Stomach (tissue), 9 donors: ENCODE measurements around the gene NHSL1. TPM values are rescaled to one million over a fixed set of nuclear protein-coding genes. Genes with fewer than 3 reads are reported as not detected.

ENCODE experiments used
- DNase-seq, 2 donors: peaks; one replicate each; pipeline versions ENCODE4 v3.0.0 to v3.0.0-alpha.2; 2013 to 2019
- H3K27ac ChIP-seq, 5 donors: fragments of 200-600 bp in 4 of 5; sonication (generic) in 4 of 5; one replicate each; pipeline ENCODE4 v1.5.1; 2013 to 2019; ENCODE audit warnings: mild to moderate bottlenecking in 1 of 5, moderate library complexity in 1 of 5
- H3K27me3 ChIP-seq, 3 donors: fragments of 200-600 bp; sonication (generic); one replicate each; pipeline ENCODE4 v1.5.1; 2017 to 2019; ENCODE audit warnings: mixed run types in 1 of 3
- H3K36me3 ChIP-seq, 4 donors: fragments of 200-600 bp; sonication (generic); 1 replicate in 3 of 4; 2 replicates in 1 of 4; pipeline ENCODE4 v1.5.1; 2016 to 2019
- H3K4me1 ChIP-seq, 4 donors: fragments of 200-600 bp; sonication (generic); one replicate each; pipeline ENCODE4 v1.5.1; 2016 to 2019
- H3K4me3 ChIP-seq, 4 donors: fragments of 200-600 bp; sonication (generic) in 3 of 4; one replicate each; pipeline ENCODE4 v1.5.1; 2016 to 2019; ENCODE audit warnings: mild to moderate bottlenecking in 1 of 4
- H3K9me3 ChIP-seq, 4 donors: fragments of 200-600 bp; sonication (generic); one replicate each; pipeline ENCODE4 v1.5.1; 2016 to 2019
- CTCF ChIP-seq, 7 experiments: fragments of 450-650 bp in 4 of 7; fragments of 200-600 bp in 3 of 7; sonication (generic) in 3 of 7; IDR thresholded peaks; one replicate each; pipeline ENCODE4 v1.5.1; 2016 to 2019; ENCODE audit warnings: antibody characterized with exemption in 7 of 7, control low read depth in 2 of 7, mild to moderate bottlenecking in 1 of 7
- EP300 ChIP-seq: sonication (generic); formaldehyde crosslinking; IDR thresholded peaks from one replicate; pipeline ENCODE4 v1.6.1; 2017; ENCODE audit warnings: antibody characterized with exemption
- POLR2A ChIP-seq, 4 donors: fragments of 450-650 bp; IDR thresholded peaks; one replicate each; pipeline ENCODE4 v1.6.1; 2016; ENCODE audit warnings: antibody characterized with exemption in 4 of 4, control low read depth in 2 of 4, mild to moderate bottlenecking in 1 of 4, moderate library complexity in 1 of 4
- POLR2AphosphoS5 ChIP-seq, 3 donors: sonication (generic); formaldehyde crosslinking; IDR thresholded peaks; one replicate each; pipeline ENCODE4 v1.6.1; 2016; ENCODE audit warnings: antibody characterized with exemption in 3 of 3
- WGBS, 5 donors: extraction: QIAGEN DNeasy Blood & Tissue Kit in 3 of 5; methylation state at CpG; one replicate each; pipeline versions ENCODE4 v1.1.5 to v1.1.7; 2013 to 2018; 5-methylcytosine and 5-hydroxymethylcytosine counted together
- intact Hi-C: fragments of 100-400 bp; cut with DNase I; formaldehyde crosslinking; loops from one replicate; pipeline ENCODE4 v1.15.1; 2023; ENCODE audit warnings: low total_unique reads
- polyA plus RNA-seq, 3 donors: library from polyadenylated mRNA; stranded (reverse); fragments of 200-250 nt; gene quantifications; one replicate each; pipeline ENCODE4 v1.2.3, GENCODE V29; 2013
- total RNA-seq, 5 donors: library from RNA; depleted of rRNA; stranded (reverse); fragments of >200 nt; gene quantifications; one replicate each; pipeline versions ENCODE4 v1.1.0 to v1.2.3, GENCODE V29; 2014 to 2016
- donor health status: healthy with polysubstance abuse.
- donor health status: Bipolar disorder and iron deficiency.
- donor health status: healthy.

NHSL1 gene
- total and polyA plus RNA-seq, 8 donors, result 1.8 to 44.6 (median 27.4) TPM

GRCh38 chr6:138531387-138531786, 32.1 kb upstream of the NHSL1 start:
- no peaks in the 10 kb centered on the region for H3K27me3 ChIP-seq
- TF ChIP-seq EP300 (no peak), CTCF (IDR thresholded peaks at IDR 0.05) (no peak), POLR2A (IDR thresholded peaks at IDR 0.05) (no peak), POLR2AphosphoS5 (IDR thresholded peaks at IDR 0.05) (no peak)
- no peaks in the 10 kb centered on the region for H3K9me3 ChIP-seq
- H3K4me3 ChIP-seq, result no peak overlapping the region
- WGBS, 5 donors, result 90 to 100% (median 94%) methylated on average over 2 of the region's 2 CpGs
- H3K36me3 ChIP-seq, result no peaks in the 10 kb centered on the region
- H3K27ac ChIP-seq, result no peak overlapping the region
- H3K4me1 ChIP-seq, result peaks cover 0 to 33% (median 28%) of the 10 kb centered on the region in 4 donors
- no peak for DNase-seq
- intact Hi-C loops, result no loop called here

GRCh38 chr6:138529478-138529877, 30.2 kb upstream of the NHSL1 start:
- no peaks in the 10 kb centered on the region for H3K36me3 ChIP-seq
- no peak overlapping the region for H3K4me3 ChIP-seq
- TF ChIP-seq POLR2AphosphoS5 (IDR thresholded peaks at IDR 0.05) (no peak), EP300 (no peak), POLR2A (IDR thresholded peaks at IDR 0.05) (no peak), CTCF (IDR thresholded peaks at IDR 0.05) (peak in 1 of 7 experiments; percentile 10)
- peaks cover 0 to 22% (median 14%) of the 10 kb centered on the region in 4 donors for H3K4me1 ChIP-seq
- no peaks in the 10 kb centered on the region for H3K9me3 ChIP-seq
- 55 to 73% (median 65%) methylated on average over 3 of the region's 3 CpGs for WGBS, 5 donors
- intact Hi-C loops, result no loop called here
- no peak overlapping the region for H3K27ac ChIP-seq
- H3K27me3 ChIP-seq, result no peaks in the 10 kb centered on the region
- no peak for DNase-seq

GRCh38 chr6:138528956-138529355, 29.7 kb upstream of the NHSL1 start:
- no peak for DNase-seq
- TF ChIP-seq EP300 (no peak), POLR2AphosphoS5 (IDR thresholded peaks at IDR 0.05) (no peak), POLR2A (IDR thresholded peaks at IDR 0.05) (no peak), CTCF (IDR thresholded peaks at IDR 0.05) (no peak)
- WGBS, 5 donors, result 87 to 94% (median 89%) methylated on average over 2 of the region's 2 CpGs

GRCh38 chr6:138528137-138528536, 28.8 kb upstream of the NHSL1 start:
- peaks cover 0 to 27% (median 14%) of the 10 kb centered on the region in 4 donors for H3K4me1 ChIP-seq
- no peaks in the 10 kb centered on the region for H3K27me3 ChIP-seq
- DNase-seq, result no peak
- no peaks in the 10 kb centered on the region for H3K36me3 ChIP-seq
- no peaks in the 10 kb centered on the region for H3K9me3 ChIP-seq
- WGBS, 5 donors, result 17 to 38% (median 36%) methylated on average over 1 of the region's 1 CpG
- no peak overlapping the region for H3K4me3 ChIP-seq
- peak overlapping the region in 2 of 5 donors; percentile 50 to 56 for H3K27ac ChIP-seq
- intact Hi-C loops, result no loop called here
- no peak for TF ChIP-seq POLR2A (IDR thresholded peaks at IDR 0.05)
- TF ChIP-seq CTCF (IDR thresholded peaks at IDR 0.05), result no peak
- no peak for TF ChIP-seq EP300
- no peak for TF ChIP-seq POLR2AphosphoS5 (IDR thresholded peaks at IDR 0.05)

More at GRCh38 chr6:138528956-138529355, 29.7 kb upstream of the NHSL1 start:
- no peak overlapping the region for H3K4me3 ChIP-seq
- no peaks in the 10 kb centered on the region for H3K27me3 ChIP-seq
- H3K4me1 ChIP-seq, result peaks cover 0 to 27% (median 14%) of the 10 kb centered on the region in 4 donors
- no peaks in the 10 kb centered on the region for H3K36me3 ChIP-seq
- H3K9me3 ChIP-seq, result no peaks in the 10 kb centered on the region
- no peak overlapping the region for H3K27ac ChIP-seq
- intact Hi-C loops, result no loop called here
